Bronchial epithelial cell (primary cell): ENCODE results near the gene DCAF4. TPM values are rescaled to one million over a fixed set of nuclear protein-coding genes. Genes with fewer than 3 reads are reported as not detected.

Experiments
- DNase-seq: peaks from one replicate; pipeline ENCODE4 v3.0.0-alpha.2; 2010; ENCODE audit warnings: low read depth
- FAIRE-seq: peaks from 2 replicates; lab custom pipeline; 2011; peaks lifted over from hg19 to GRCh38; lab: Jason Lieb, UNC
- H3K27me3 ChIP-seq: 2 replicates; pipeline ENCODE4 v1.5.1; 2011; ENCODE audit warnings: low read length; ENCODE audit not compliant: control insufficient read depth, insufficient read depth
- H3K36me3 ChIP-seq: 2 replicates; pipeline ENCODE4 v1.5.1; 2011; ENCODE audit warnings: low read length; ENCODE audit not compliant: control insufficient read depth, insufficient read depth
- H3K4me3 ChIP-seq: 2 replicates; pipeline ENCODE4 v1.5.1; 2011; ENCODE audit warnings: mild to moderate bottlenecking, low read depth, low read length, control low read depth
- CTCF ChIP-seq: IDR thresholded peaks from 2 replicates; pipeline ENCODE4 v1.5.1; 2011; ENCODE audit warnings: mild to moderate bottlenecking, moderate library complexity, low read length, control low read depth, inconsistent platforms; ENCODE audit not compliant: insufficient read depth, severe bottlenecking
- total RNA-seq: library from RNA; depleted of rRNA; stranded (reverse); fragments of >200 nt; gene quantifications from 2 replicates; pipeline ENCODE4 v1.2.1, GENCODE V29; 2014

DCAF4 gene
- total RNA-seq, 1 donor from 2014 or later = 14.0 TPM

- Histone ChIP-seq H3K4me3 (no peak overlapping the region), H3K27me3 (no peaks in the 10 kb centered on the region), H3K36me3 (peaks cover 21% of the 10 kb centered on the region)
- DNase-seq (no peak), FAIRE-seq (no peak)
- no peak for TF ChIP-seq CTCF
Measured at GRCh38 chr14:72970058-72970630, 43.9 kb downstream of the DCAF4 start.

- TF ChIP-seq CTCF = no peak
- Histone ChIP-seq H3K4me3 (no peak overlapping the region), H3K27me3 (no peaks in the 10 kb centered on the region), H3K36me3 (peaks cover 24% of the 10 kb centered on the region)
- DNase-seq = no peak
- no peak for FAIRE-seq
Measured at GRCh38 chr14:72970824-72971434, 44.7 kb downstream of the DCAF4 start.

GRCh38 chr14:72974661-72975060 is 48.4 kb downstream of the DCAF4 start:
- FAIRE-seq = peak; percentile 47

GRCh38 chr14:72975770-72976169 is 49.5 kb downstream of the DCAF4 start:
- no peak overlapping the region for H3K4me3 ChIP-seq
- DNase-seq (no peak), FAIRE-seq (no peak)
- peaks cover 24% of the 10 kb centered on the region for H3K36me3 ChIP-seq
- H3K27me3 ChIP-seq = no peaks in the 10 kb centered on the region
- TF ChIP-seq CTCF = no peak

More at GRCh38 chr14:72974661-72975060, 48.4 kb downstream of the DCAF4 start:
- DNase-seq = no peak
- Histone ChIP-seq H3K4me3 (no peak overlapping the region), H3K27me3 (no peaks in the 10 kb centered on the region), H3K36me3 (peaks cover 26% of the 10 kb centered on the region)
- TF ChIP-seq CTCF = no peak

DNA sequence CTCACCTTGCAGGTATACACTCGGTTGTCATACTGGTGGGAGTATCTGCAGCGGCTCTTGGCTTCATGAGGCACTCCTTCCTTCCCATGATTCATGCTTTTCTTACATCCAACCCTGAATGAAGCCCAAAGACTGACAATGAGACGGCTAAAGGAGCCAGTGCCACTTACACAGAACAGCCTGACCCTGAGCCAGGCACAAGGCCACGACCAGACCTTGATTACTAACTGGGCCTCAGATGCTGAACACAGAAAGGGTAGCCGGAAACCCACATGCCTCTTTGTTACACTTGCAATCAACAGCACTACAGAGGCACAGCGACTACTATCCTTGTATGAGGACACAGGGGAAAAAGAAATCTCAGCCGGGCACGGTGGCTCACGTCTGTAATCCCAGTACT is 52.6 kb downstream of the DCAF4 start:
- FAIRE-seq (peak; percentile 50), DNase-seq (no peak)
- no peak for TF ChIP-seq CTCF
- no peak overlapping the region for H3K4me3 ChIP-seq
- peaks cover 24% of the 10 kb centered on the region for H3K36me3 ChIP-seq
- no peaks in the 10 kb centered on the region for H3K27me3 ChIP-seq
